K562 (cell line): Measurements from ENCODE around the gene GNG3. TPM values are rescaled to one million over a fixed set of nuclear protein-coding genes. Genes with fewer than 3 reads are reported as not detected.
A peak's percentile ranks its signal among the peaks of the same experiment; 100 is the strongest.

Experiments
- CREB3 ChIP-seq: fragments of 450-650 bp; conservative IDR thresholded peaks from 2 replicates; pipeline ENCODE4 v1.6.1; 2016; ENCODE audit warnings: missing genetic modification characterization, low read depth, mild to moderate bottlenecking, missing compliant biosample characterization, moderate library complexity
- EP400 ChIP-seq: fragments of 450-650 bp; IDR thresholded peaks from 2 replicates; pipeline ENCODE4 v1.6.1; 2017; ENCODE audit warnings: antibody characterized with exemption, mild to moderate bottlenecking, moderate library complexity
- NR4A1 ChIP-seq, 2 experiments: fragments of 250-450 bp in 1 of 2; fragments of 450-650 bp in 1 of 2; sonication (Bioruptor Pico) in 1 of 2; IDR thresholded peaks; 2 replicates each; pipeline versions ENCODE4 v1.4.0 to v1.6.1; 2016 to 2020; ENCODE audit warnings: mild to moderate bottlenecking in 2 of 2, missing compliant biosample characterization in 1 of 2, missing genetic modification characterization in 1 of 2, moderate library complexity in 1 of 2
- RAD51 ChIP-seq: fragments of 450-650 bp; IDR thresholded peaks from 2 replicates; pipeline ENCODE4 v1.7.1; 2016; ENCODE audit warnings: low read depth, mild to moderate bottlenecking, borderline replicate concordance
- RREB1 ChIP-seq: fragments of 250-450 bp; sonication (Bioruptor Pico); IDR thresholded peaks from 2 replicates; pipeline ENCODE4 v1.4.0; 2020
- ZBTB2 ChIP-seq: fragments of 450-650 bp; IDR thresholded peaks from 2 replicates; pipeline ENCODE4 v1.6.1; 2016; ENCODE audit warnings: antibody characterized with exemption
- ZKSCAN8 ChIP-seq: fragments of 200-800 bp; sonication (Bioruptor generic); IDR thresholded peaks from 2 replicates; pipeline ENCODE4 v1.6.1; 2016; ENCODE audit warnings: missing genetic modification characterization, missing compliant biosample characterization
- ZNF384 ChIP-seq: IDR thresholded peaks from 2 replicates; pipeline ENCODE4 v1.6.1; 2012; ENCODE audit warnings: low read depth, low read length, improper control_type of control experiment
- ZNF609 ChIP-seq: sonication (generic); formaldehyde crosslinking; IDR thresholded peaks from 2 replicates; pipeline ENCODE4 v1.8.1; 2023; ENCODE audit warnings: missing genetic modification reagents, mild to moderate bottlenecking, borderline replicate concordance
- ZNF740 ChIP-seq, 3 experiments: fragments of 200-800 bp in 1 of 3; sonication (Bioruptor generic) in 1 of 3; sonication (generic) in 1 of 3; formaldehyde crosslinking in 1 of 3; IDR thresholded peaks; 2 replicates each; pipeline versions ENCODE4 v1.6.1 to v1.8.0; 2016 to 2022; ENCODE audit warnings: mild to moderate bottlenecking in 2 of 3, missing compliant biosample characterization in 2 of 3, missing genetic modification characterization in 2 of 3, missing genetic modification reagents in 1 of 3
- polyA plus RNA-seq, 8 experiments: library from polyadenylated mRNA; depleted of rRNA in 4 of 8; stranded (reverse) in 5 of 8; unstranded in 3 of 8; fragments of >200 nt; fragmentation: Nextera tagmentation in 2 of 8; fragmentation: Illumina TruSeq in 1 of 8; extraction: Ambion mirVana in 2 of 8; extraction: Trizol in 1 of 8; gene quantifications; 2 replicates each; pipeline versions ENCODE4 v1.2.1 to v1.2.3, GENCODE V29; 2011 to 2014; ENCODE audit warnings: inconsistent platforms in 1 of 8, missing spikeins in 1 of 8
- total RNA-seq, 7 experiments: library from RNA; depleted of rRNA in 6 of 7; stranded (reverse); fragments of >200 nt in 6 of 7; fragmentation: Illumina TruSeq in 2 of 7; extraction: Trizol in 2 of 7; gene quantifications; 2 replicates each; pipeline versions ENCODE4 v1.2.1 to v1.2.3, GENCODE V29; 2011 to 2021; ENCODE audit warnings: low replicate concordance in 1 of 7

GNG3 gene
- total and polyA plus RNA-seq, 9 of the 15 experiments (the other 6 are each of a cell fraction or from before 2014, with no cell fraction given), result 0.07 TPM; not detected in 8

GRCh38 chr11:62669420-62670161 lies 37.9 kb upstream of the GNG3 start (continued):
- TF ChIP-seq ZNF609 (CRISPR knock-in tag) (no peak), NR4A1 (CRISPR knock-in tag; IDR thresholded peaks at IDR 0.05) (no peak), NR4A1 (tag; IDR thresholded peaks at IDR 0.05) (peak; percentile 54; the same call in 1 of the 2 replicates), ZNF384 (peak; percentile 67; the same call in 1 of the 2 replicates), EP400 (no peak), RREB1 (CRISPR knock-in tag) (no peak), ZNF740 (CRISPR knock-in tag; IDR thresholded peaks at IDR 0.05) (no peak), ZNF740 (tag; IDR thresholded peaks at IDR 0.05) (0 out of 4 replicates have a peak, but pooled peaks of 1 of the 2 experiments have one; percentile 39), CREB3 (tag) (0 out of 2 replicates have a peak, but pooled peaks have one; percentile 31), ZKSCAN8 (CRISPR knock-in tag) (peak; percentile 90), RAD51 (no peak), ZBTB2 (no peak)
